IPS DF 6.9 (cell line): ENCODE data around the gene PTPRD.

Experiments used
- DNase-seq: peaks from one replicate; pipeline ENCODE4 v3.0.0-alpha.2; 2013; ENCODE audit warnings: low read depth, low spot score
- H3K27ac ChIP-seq: one replicate; pipeline ENCODE4 v1.5.1; 2013; ENCODE audit warnings: low read length, control low read depth
- H3K27me3 ChIP-seq: 2 replicates; pipeline ENCODE4 v1.6.1; 2013; ENCODE audit warnings: mild to moderate bottlenecking, low read length; ENCODE audit not compliant: control insufficient read depth, insufficient read depth
- H3K36me3 ChIP-seq: 2 replicates; pipeline ENCODE4 v1.6.1; 2013; ENCODE audit warnings: low read length; ENCODE audit not compliant: control insufficient read depth, insufficient read depth
- H3K4me1 ChIP-seq: 2 replicates; pipeline ENCODE4 v1.6.1; 2013; ENCODE audit warnings: low read length; ENCODE audit not compliant: control insufficient read depth, insufficient read depth
- H3K4me3 ChIP-seq: 2 replicates; pipeline ENCODE4 v1.5.1; 2013; ENCODE audit warnings: mild to moderate bottlenecking, low read length
- H3K9me3 ChIP-seq: 2 replicates; pipeline ENCODE4 v1.6.1; 2013; ENCODE audit warnings: low read length, inconsistent platforms; ENCODE audit not compliant: control insufficient read depth, insufficient read depth
- WGBS: extraction: QIAGEN DNeasy Blood & Tissue Kit; methylation state at CpG from one replicate; pipeline ENCODE4 v1.1.7; 2013; ENCODE audit warnings: mixed read lengths, missing lambda C conversion rate; ENCODE audit not compliant: insufficient read length, insufficient coverage; 5-methylcytosine and 5-hydroxymethylcytosine counted together

PTPRD gene

DNA sequence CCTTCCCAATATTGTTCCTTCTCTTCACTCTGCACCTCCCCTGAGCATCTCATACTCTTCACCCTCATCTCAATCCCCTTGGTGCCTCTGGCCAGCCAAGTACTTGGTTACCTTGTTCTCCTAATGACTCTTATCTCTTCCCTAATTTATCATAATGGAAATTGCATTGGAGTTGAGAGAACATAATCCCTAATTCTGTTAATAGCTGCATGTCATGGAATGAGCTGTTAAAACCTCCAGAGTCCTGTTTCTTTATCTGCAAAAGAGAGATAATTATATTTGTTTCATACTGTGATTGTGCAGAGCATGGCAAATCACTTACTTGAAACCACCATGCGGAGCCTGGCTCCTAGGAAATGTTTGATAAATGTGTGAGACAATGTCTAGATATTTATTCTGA lies 1738.3 kb downstream of the PTPRD start:
- Histone ChIP-seq H3K4me1 (peaks cover 3% of the 10 kb centered on the region; the same call in 1 of the 2 replicates), H3K4me3 (no peak overlapping the region), H3K27ac (no peak overlapping the region), H3K27me3 (no peaks in the 10 kb centered on the region), H3K36me3 (no peaks in the 10 kb centered on the region), H3K9me3 (no peaks in the 10 kb centered on the region)
- WGBS: no CpG with 5 or more reads among the region's 1 CpG
- DNase-seq: no peak

DNA sequence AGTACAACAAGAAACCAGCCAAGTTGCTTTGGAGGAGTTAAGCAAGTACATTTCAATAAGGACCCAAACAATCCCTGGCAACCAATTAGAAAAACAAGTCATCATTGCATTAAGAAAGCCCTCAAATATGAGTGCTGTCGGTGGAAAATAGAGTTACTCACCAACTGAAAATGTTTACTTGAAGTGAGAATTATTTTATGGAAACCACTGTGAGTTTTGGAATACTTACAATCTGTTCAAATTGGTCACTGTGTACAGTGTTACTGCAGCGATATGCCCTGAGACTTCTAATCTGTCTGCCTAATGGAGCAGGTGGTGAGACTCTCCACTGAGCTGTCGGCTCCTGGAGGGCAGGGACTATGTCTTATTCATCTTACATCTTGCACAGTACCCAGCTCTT lies 1740.0 kb downstream of the PTPRD start:
- no CpG with 5 or more reads among the region's 3 CpGs for WGBS
- Histone ChIP-seq H3K9me3 (no peaks in the 10 kb centered on the region), H3K4me1 (peaks cover 3% of the 10 kb centered on the region; the same call in 1 of the 2 replicates), H3K27ac (no peak overlapping the region), H3K27me3 (no peaks in the 10 kb centered on the region), H3K36me3 (no peaks in the 10 kb centered on the region), H3K4me3 (no peak overlapping the region)
- no peak for DNase-seq

DNA sequence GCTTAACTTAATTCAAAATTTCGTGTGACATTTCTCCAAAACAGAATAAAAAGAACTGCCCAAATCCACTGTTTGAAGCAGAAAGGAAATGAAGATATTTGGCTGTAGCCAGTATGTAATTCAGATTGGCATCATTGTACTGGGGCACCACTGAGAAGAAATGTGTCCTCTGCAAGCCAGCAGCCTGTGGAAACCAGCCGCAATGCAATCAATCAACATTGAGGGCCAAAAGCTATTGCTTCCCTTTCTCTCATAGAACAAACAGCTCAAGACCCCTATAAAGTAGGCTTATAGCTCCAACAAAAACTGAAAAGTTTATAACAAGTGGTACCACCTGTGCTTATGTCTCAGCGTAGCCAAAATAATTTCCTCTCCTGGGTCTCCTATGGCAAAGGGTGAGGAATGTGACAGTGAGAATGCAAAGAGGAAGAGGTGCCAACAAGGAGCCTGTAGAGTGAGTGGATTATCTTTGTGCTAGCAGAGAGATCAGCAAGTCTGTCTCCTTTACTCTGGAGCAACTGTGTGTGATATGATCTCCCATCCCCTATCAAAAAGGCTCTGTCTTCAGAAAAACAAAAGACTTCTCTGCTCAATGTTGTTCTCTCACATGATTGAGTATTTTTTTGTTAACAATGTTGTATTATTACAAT lies 1740.9 kb downstream of the PTPRD start:
- Histone ChIP-seq H3K9me3 (no peaks in the 10 kb centered on the region), H3K36me3 (no peaks in the 10 kb centered on the region), H3K4me3 (no peak overlapping the region), H3K27ac (no peak overlapping the region), H3K4me1 (peaks cover 3% of the 10 kb centered on the region; the same call in 1 of the 2 replicates), H3K27me3 (no peaks in the 10 kb centered on the region)
- WGBS: no CpG with 5 or more reads among the region's 3 CpGs
- no peak for DNase-seq

DNA sequence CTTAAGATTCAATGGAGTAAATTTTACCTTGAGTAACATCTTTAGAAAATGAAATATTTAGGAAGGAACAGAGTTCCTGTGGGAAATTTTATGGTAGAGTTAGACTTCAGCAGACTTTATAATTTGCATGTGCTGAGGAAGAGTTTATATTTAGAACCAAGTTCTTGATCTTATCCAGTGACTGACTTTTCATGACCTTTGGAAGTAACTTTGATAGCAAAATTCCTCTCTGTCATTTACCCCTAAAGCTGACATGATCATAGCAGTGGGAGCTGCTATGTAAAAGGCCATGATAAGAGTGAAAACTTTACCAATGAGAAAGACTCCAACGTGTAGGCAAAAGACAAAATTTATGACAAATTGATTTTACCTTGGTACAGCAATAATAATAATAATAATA lies 1741.4 kb downstream of the PTPRD start:
- peaks cover 3% of the 10 kb centered on the region; the same call in 1 of the 2 replicates for H3K4me1 ChIP-seq
- H3K9me3 ChIP-seq: no peaks in the 10 kb centered on the region
- no peaks in the 10 kb centered on the region for H3K36me3 ChIP-seq
- no peak overlapping the region for H3K27ac ChIP-seq
- no CpG with 5 or more reads among the region's 1 CpG for WGBS
- no peak overlapping the region for H3K4me3 ChIP-seq
- DNase-seq: no peak
- H3K27me3 ChIP-seq: no peaks in the 10 kb centered on the region

DNA sequence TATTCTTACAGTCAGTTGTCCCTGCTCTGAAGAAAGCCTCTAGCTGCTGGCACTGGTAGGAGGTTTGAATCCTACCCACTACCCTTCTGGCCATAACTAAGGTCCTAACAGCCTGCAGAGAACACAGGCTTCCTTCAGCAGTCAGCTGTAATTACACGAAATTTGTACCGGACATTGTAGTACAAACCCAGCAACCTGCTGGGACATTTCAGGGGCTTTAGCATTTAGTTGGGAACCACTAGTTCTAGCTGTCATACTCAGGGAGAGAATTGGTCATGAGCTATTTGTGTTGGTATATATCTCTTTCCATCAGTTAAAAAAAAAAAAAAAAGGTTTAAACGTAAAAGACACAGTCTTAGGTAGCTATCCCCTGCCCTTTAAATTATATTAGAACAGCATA lies 1743.0 kb downstream of the PTPRD start:
- Histone ChIP-seq H3K4me3 (no peak overlapping the region), H3K27ac (no peak overlapping the region), H3K36me3 (no peaks in the 10 kb centered on the region), H3K9me3 (no peaks in the 10 kb centered on the region), H3K4me1 (peaks cover 3% of the 10 kb centered on the region; the same call in 1 of the 2 replicates), H3K27me3 (no peaks in the 10 kb centered on the region)
- no CpG with 5 or more reads among the region's 3 CpGs for WGBS
- no peak for DNase-seq

DNA sequence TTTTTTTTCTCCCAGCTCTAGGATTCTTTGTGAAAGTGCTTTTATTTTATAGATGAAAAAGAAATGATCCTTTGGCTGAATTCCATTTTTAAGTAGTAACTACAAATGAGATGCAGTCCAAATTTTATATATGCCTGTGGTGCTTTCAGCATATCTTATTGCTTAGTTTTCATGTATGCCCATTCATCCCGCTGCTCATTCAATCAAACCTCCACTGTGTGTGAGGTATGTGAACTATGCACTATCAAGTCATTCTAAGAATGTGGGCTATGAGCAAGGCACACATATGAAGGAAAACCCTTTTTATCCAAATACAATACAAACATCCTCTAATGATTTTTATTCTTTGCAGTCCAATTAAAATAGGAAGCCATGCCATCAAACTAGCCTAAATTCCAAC lies 1744.2 kb downstream of the PTPRD start:
- H3K4me1 ChIP-seq: peaks cover 3% of the 10 kb centered on the region; the same call in 1 of the 2 replicates
- DNase-seq: no peak
- H3K27me3 ChIP-seq: no peaks in the 10 kb centered on the region
- H3K4me3 ChIP-seq: no peak overlapping the region
- WGBS: no CpG with 5 or more reads among the region's 1 CpG
- no peaks in the 10 kb centered on the region for H3K9me3 ChIP-seq
- no peaks in the 10 kb centered on the region for H3K36me3 ChIP-seq
- no peak overlapping the region for H3K27ac ChIP-seq

DNA sequence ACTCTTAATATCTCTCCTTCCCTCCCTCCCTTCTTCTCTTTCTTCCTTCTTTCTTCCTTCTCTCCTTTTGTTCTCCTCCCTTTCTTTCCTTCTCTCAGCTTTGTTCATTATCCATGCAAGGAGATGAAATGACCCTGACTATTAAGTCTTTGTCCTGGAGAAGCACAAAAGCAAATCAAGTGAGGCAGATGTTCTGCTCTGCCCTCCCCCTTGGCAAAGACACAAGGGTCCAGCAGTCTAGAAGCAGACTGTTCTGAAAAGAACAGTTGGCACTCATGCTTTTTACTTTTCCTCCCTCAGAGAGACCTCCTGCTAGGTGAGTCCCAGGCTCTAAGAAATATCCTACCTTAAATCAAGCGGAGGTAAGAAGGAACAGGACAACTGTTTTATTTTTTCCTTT lies 1745.7 kb downstream of the PTPRD start:
- Histone ChIP-seq H3K27ac (no peak overlapping the region), H3K9me3 (no peaks in the 10 kb centered on the region), H3K4me3 (no peak overlapping the region), H3K27me3 (no peaks in the 10 kb centered on the region), H3K4me1 (peaks cover 3% of the 10 kb centered on the region; the same call in 1 of the 2 replicates), H3K36me3 (no peaks in the 10 kb centered on the region)
- DNase-seq: no peak
- no CpG with 5 or more reads among the region's 1 CpG for WGBS

DNA sequence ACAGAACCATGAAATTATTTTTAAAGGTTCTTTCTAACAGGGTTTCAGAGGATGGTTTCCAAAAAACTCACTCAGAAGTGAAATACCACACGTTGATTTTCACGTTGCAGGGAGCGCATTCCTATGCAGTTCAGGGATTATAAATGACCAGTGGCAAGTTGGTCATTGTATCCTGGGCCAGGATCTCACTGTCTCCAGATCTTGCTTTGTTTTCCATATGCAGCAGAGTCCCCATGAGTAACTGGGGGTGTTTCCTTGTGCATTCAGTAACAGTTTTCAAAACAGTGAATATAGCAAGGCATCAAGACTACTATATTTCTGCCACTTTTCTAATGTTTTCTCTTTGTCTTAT lies 1748.3 kb downstream of the PTPRD start:
- H3K9me3 ChIP-seq: no peaks in the 10 kb centered on the region
- no peak for DNase-seq
- no peak overlapping the region for H3K27ac ChIP-seq
- no peaks in the 10 kb centered on the region for H3K4me1 ChIP-seq
- H3K36me3 ChIP-seq: no peaks in the 10 kb centered on the region
- WGBS: no CpG with 5 or more reads among the region's 3 CpGs
- no peak overlapping the region for H3K4me3 ChIP-seq
- no peaks in the 10 kb centered on the region for H3K27me3 ChIP-seq

DNA sequence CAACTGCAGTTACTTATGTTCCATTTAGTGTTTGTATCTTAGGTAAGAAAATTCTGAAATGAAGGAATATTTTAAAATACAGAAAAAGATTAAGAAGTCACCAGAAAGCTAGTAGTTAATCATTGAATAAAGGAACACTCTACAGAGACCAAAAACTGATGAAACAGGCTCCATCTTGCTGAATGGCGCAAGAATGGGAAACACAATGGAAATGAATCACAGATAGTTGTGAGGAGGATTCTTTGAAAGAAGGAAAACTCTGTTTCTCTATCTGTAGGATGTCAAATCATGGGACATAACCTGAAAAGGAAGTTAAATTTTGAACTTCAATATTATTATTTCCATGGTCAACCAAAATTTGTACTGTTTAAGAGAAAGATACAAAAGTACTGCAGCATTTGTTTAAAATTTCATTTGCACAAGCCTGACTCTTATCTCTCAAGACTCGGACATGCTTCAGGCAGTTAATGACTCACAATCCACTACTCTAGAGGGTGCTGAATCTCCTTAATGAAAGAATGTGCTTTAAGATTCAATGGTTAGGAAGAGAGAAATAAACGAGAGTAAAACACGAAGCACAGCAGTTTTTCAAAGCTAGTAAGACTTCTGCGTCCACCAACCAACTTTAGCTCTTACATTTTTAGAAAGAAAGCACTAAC lies 1748.8 kb downstream of the PTPRD start:
- no peaks in the 10 kb centered on the region for H3K9me3 ChIP-seq
- no peaks in the 10 kb centered on the region for H3K27me3 ChIP-seq
- peaks cover 2% of the 10 kb centered on the region; the same call in 1 of the 2 replicates for H3K4me1 ChIP-seq
- H3K4me3 ChIP-seq: no peak overlapping the region
- WGBS: no CpG with 5 or more reads among the region's 5 CpGs
- no peak for DNase-seq
- no peak overlapping the region for H3K27ac ChIP-seq
- H3K36me3 ChIP-seq: no peaks in the 10 kb centered on the region

DNA sequence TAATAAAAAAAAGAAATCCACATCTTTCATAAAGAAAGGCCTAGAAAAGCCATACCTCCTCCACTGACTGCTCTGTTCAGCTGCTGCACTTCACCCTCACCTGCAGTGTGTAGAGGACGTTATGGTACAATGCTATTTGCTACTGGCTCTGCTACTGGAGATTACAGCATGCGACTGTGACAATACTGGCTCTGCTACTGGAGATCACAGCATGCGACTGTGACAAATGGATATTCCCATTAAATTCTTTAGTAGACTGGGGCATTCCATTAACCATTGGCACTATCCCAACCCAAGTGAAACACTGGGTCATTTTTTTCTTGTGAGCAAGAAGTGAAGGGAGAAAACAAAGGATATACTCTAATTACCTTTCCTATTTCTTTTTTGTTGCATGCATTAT lies 1749.7 kb downstream of the PTPRD start:
- WGBS: no CpG with 5 or more reads among the region's 3 CpGs
- no peak overlapping the region for H3K27ac ChIP-seq
- no peak for DNase-seq
- no peak overlapping the region for H3K4me3 ChIP-seq
- no peaks in the 10 kb centered on the region for H3K9me3 ChIP-seq
- peaks cover 2% of the 10 kb centered on the region; the same call in 1 of the 2 replicates for H3K4me1 ChIP-seq
- no peaks in the 10 kb centered on the region for H3K36me3 ChIP-seq
- H3K27me3 ChIP-seq: no peaks in the 10 kb centered on the region

DNA sequence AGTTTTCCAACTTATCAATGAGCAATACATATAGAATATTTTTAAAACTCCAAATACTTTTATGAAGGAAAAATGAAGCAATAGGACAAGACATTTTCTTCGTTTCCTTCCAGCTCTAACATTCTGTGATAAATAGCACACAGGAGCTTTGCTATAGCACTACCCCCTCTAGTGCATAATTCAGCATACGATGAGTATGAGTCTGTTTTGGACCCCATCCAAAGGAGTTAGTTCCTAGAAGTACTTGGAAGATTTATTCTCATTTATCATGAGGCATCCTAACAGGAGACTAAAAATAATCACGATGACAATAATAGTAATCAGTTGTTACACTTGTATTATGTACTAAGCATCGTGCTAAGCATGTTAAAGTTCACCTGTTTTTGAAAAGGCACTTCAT lies 1751.9 kb downstream of the PTPRD start:
- no peaks in the 10 kb centered on the region for H3K9me3 ChIP-seq
- no peaks in the 10 kb centered on the region for H3K27me3 ChIP-seq
- WGBS: no CpG with 5 or more reads among the region's 4 CpGs
- H3K36me3 ChIP-seq: no peaks in the 10 kb centered on the region
- no peak overlapping the region for H3K27ac ChIP-seq
- peaks cover 2% of the 10 kb centered on the region; the same call in 1 of the 2 replicates for H3K4me1 ChIP-seq
- no peak for DNase-seq
- no peak overlapping the region for H3K4me3 ChIP-seq
